Activated T-helper 9 cell treated with anti-CD3 and anti-CD28 coated beads, Interleukin-2, amount 50 U/mL, for 16 hours (primary cell): ENCODE data around the gene COX5B.
"Not testable (repeated sequence)": the region's sequence is repeated elsewhere in the genome, so short reads cannot be mapped to it uniquely, and the experiment has no call there.

Source experiments
- DNase-seq: peaks from one replicate; pipeline ENCODE4 v3.0.0-alpha.2; 2020; ENCODE audit warnings: low read depth

COX5B gene

GRCh38 chr2:97673182-97673914, 27.5 kb downstream of the COX5B start:
- DNase-seq = no peak

GRCh38 chr2:97673915-97674283, 28.0 kb downstream of the COX5B start:
- DNase-seq = no peak

- no peak for DNase-seq
Measured at GRCh38 chr2:97675430-97676113, 29.7 kb downstream of the COX5B start.

GRCh38 chr2:97676620-97677019, 30.8 kb downstream of the COX5B start:
- no peak for DNase-seq

- DNase-seq = no peak
Measured at GRCh38 chr2:97677480-97677879, 31.6 kb downstream of the COX5B start.

- no peak for DNase-seq
Measured at GRCh38 chr2:97678298-97678697, 32.4 kb downstream of the COX5B start.

- not testable (repeated sequence) for DNase-seq
Measured at GRCh38 chr2:97687235-97687634, 41.4 kb downstream of the COX5B start.

GRCh38 chr2:97688062-97688827, 42.4 kb downstream of the COX5B start:
- DNase-seq = no peak

GRCh38 chr2:97691166-97691565, 45.3 kb downstream of the COX5B start:
- DNase-seq = no peak

- DNase-seq = no peak
Measured at GRCh38 chr2:97693476-97693875, 47.6 kb downstream of the COX5B start.

GRCh38 chr2:97695744-97696143, 49.9 kb downstream of the COX5B start:
- DNase-seq = no peak

GRCh38 chr2:97697252-97698235, 51.7 kb downstream of the COX5B start:
- peak; percentile 88 for DNase-seq
